H4 (cell line): ENCODE data around the gene AMMECR1. TPM values are rescaled to one million over a fixed set of nuclear protein-coding genes. Genes with fewer than 3 reads are reported as not detected.

ENCODE experiments used
- DNase-seq: peaks from one replicate; pipeline ENCODE4 v3.0.0-alpha.2; 2015; ENCODE audit warnings: low spot score
- total RNA-seq: library from RNA; depleted of rRNA; stranded (reverse); fragments of >200 nt; shearing (Covaris generic); gene quantifications from 2 replicates; pipeline ENCODE4 v1.2.3, GENCODE V29; 2014

The AMMECR1 gene
- total RNA-seq, 1 experiment from 2014 or later, result 24.3 TPM

DNA sequence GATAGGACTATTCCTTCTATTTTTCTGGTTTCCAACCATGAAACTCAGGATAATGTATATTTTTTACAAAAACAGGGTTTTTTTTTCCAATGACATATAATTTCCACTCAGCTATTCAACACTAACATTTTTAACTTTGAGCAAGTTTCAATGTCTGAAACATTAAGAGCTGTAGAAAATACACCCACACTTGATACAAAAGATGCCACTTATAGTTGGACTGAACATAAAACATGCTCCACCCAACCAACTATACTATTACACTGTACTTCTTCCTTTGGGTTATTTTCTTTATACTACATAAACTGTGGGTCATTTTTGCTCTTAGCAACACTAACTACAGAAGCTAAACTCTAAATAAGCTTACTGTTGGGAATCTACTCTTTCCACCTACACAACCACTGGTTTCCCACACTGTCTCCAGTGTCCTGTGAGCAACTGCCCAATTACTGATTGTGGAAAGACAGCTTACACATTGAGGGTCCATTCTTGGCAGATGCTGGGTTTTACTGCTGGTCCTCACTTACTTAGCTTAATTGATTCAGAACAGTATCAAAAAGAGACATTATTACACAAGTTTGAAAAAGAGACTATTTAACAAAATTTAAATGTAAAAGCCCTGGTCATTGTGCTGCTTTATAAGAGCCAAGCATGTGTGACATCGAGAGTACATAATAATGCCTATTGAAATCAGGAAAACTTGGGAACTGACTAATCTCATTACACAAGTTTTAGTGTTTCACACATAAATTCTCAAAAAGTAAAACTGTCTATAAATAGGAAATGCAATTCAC lies 6.3 kb downstream of the AMMECR1 start:
- no peak for DNase-seq

- no peak for DNase-seq
Measured at GRCh38 chrX:110310896-110311295, 7.0 kb downstream of the AMMECR1 start.

DNA sequence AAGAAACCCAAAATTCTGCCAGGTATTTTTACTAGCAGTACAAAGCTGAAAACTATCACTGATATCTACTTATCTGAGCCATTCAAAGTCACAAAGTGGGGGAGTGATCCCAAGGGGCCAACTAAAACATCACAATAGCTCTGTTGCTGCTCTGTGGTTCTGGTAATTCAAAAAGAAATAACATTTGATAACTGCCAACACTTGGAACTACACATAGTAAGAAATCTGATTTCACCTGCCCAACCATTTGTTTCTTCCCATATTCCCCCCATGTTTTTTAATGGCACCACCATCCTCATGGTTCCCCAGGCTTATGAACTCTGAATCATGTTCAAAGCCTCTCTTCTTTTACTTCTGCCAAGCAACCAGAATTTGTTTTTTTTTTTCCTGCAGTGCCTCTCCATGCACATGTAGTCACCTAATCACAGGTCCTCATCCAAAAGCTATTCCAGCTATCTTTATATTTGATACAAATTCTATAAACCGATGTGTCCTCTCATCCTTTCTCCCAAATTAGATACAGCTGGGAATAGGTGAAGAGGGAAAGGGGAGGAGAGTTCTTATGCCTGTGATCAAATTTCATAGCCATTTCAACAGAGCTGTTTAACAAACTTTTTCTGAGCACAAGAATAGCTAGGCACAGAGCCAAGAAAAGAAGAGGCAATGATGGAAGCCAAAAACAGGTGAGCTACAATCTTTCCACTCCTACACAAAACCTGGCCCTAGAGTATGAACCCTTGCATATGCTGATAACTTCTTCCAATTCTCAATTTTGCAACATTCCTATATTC lies 7.7 kb downstream of the AMMECR1 start:
- DNase-seq, result no peak

DNA sequence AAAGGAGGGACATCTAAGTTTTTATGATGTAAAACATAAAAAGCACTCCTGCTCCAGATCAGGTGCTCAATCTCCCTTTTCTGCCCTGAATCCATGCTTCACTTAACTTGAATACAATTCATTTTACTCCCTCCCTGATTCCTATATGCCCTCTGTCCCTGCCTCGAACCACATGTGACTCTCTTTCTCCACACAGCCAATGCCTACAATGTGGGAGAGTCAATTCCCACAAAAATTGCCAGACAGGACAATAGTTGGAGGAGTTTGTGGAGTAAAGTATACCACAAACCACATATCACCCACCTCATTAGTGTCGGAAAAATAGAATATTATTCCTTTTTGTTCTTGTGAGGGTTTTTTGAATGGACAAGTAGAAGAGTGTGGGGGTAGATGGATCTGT lies 9.7 kb downstream of the AMMECR1 start:
- no peak for DNase-seq

GRCh38 chrX:110304884-110305283 lies 13.0 kb downstream of the AMMECR1 start:
- DNase-seq, result no peak

GRCh38 chrX:110304371-110304770 lies 13.5 kb downstream of the AMMECR1 start:
- no peak for DNase-seq

GRCh38 chrX:110302975-110303374 lies 14.9 kb downstream of the AMMECR1 start:
- no peak for DNase-seq

- DNase-seq, result no peak
Measured at GRCh38 chrX:110301194-110301593, 16.7 kb downstream of the AMMECR1 start.

DNA sequence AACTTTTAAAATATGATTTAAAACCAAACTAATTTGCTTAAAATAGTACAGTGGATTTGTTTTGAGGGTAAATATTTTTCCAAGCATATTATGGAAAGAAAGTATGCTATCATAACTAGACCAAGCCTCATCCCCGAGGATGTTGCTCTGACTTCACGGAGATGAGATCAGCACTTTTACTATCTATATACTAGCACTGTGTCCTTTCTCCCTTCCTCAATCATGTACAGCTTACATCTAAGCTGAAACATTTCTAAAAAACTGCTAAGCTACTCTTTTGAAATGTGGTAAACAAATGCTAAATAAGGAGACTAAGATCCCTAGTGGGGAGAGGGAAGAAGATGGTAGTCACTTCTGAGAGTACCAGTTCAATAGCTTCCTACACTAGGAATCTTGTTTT lies 23.8 kb downstream of the AMMECR1 start:
- no peak for DNase-seq

- no peak for DNase-seq
Measured at GRCh38 chrX:110293658-110294057, 24.2 kb downstream of the AMMECR1 start.

DNA sequence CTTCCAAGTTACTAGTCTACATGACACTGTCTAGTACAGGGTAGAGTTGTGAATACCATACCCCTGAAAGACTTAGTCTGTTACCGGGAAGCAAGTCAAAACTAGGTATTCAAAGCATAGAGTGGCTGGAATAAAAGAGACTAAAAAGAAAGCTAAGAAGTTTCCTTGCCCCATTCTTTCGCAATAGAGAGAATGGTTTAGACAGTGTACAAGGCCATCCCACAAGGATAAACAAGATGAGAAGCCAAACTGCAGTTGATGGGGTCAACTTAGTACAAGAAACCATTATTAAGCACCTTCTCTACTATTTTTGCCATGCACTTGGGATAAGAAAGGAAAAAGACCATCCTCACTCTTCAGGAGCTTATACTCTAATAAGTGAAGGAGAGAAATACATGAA lies 30.3 kb downstream of the AMMECR1 start:
- peak; percentile 6 for DNase-seq

DNA sequence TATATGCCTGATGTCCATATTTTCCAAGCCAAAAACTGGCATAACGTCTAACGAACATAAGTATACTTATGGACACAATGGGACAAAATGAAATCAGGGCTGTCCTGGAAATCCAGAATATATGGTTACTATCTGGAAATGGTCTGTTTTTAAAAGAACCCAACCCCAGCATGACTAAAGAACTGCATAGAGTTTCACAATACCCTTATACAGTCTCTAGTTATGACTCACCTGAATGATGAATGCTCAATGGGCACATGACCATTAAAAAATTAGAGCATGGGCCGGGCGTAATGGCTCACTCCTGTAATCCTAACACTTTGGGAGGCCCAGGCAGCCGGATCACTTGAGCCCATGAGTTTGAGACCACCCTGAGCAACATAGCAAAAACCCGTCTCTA lies 31.8 kb downstream of the AMMECR1 start:
- peak; percentile 73 for DNase-seq

DNA sequence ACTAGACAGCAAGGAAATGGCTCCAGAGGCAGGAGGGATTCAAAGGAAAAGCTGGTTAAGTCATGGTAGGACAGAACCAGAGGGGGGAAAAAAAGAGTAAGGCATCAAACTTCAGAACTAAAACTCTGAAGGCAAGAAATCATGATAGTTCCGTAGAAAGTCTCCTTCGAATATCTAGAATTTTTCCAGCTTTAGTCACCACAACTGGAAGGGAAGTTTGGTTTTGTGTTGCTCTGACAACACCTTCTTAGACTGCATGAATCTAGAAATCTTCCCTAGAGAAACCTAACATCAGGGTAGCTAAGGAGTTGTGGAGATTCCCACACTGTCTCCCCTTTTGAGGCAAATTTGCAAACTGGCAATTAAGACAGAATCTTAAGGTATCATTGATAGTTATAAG lies 33.7 kb downstream of the AMMECR1 start:
- DNase-seq, result peak; percentile 17

DNA sequence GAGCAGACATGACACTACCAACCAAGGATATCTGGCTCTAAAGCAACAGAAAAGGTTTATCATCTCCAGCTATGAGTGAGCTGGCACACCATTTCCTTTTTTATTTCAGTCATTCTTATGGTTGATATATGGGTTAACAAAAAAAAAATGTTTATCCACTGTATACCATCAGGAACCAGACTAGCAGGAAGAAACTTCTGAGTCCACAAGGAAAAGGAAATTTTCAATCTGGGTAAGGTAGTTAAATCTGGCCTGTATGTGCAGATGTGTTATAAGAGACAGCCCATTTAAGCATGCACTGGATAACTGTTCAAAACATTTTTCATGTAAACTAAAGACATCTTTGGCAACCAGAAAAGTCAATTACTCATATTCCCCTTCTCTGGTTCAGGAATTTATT lies 35.0 kb downstream of the AMMECR1 start:
- DNase-seq, result no peak

DNA sequence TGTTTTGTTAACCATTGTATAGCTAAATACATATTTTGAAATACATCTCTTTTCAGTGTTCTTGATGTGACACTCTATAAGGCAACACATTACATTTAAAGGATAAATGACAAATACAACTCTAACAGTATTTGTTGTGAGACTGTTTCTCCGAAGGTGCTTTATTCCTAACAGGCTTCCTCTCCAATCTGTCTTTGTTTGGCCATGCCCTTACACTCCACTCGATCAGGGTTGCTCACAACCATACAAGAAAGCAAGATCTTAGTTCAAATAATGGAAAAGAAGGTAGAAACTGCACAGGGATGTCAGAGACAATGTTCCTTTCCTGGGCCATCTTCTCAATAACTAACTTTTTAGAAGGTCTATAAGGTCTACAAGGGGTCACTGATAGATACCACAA lies 36.5 kb downstream of the AMMECR1 start:
- DNase-seq, result no peak

DNA sequence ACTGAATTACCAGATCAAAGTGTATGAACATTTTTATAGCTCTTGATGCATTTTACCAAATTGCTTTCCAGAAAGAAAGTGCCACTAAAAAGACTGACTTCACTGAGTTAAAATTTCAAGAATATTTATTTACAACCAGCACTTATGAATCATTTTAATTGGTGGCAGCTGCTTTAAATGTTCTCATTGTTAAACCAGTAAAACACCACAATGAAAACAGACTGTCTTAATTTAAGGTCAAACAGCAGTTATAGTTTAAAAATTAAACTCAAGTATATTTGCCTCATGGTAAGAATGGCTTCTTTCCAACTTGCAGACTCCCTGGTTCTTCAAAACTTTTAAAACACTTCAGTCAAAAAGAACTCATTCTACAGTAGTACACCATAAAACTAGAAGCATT lies 36.9 kb downstream of the AMMECR1 start:
- peak; percentile 6 for DNase-seq

GRCh38 chrX:110277609-110278008 lies 40.3 kb downstream of the AMMECR1 start:
- DNase-seq, result no peak

GRCh38 chrX:110276778-110277177 lies 41.1 kb downstream of the AMMECR1 start:
- no peak for DNase-seq

- no peak for DNase-seq
Measured at GRCh38 chrX:110268886-110269285, 49.0 kb downstream of the AMMECR1 start.

- DNase-seq, result no peak
Measured at GRCh38 chrX:110268395-110268794, 49.5 kb downstream of the AMMECR1 start.

GRCh38 chrX:110267874-110268273 lies 50.0 kb downstream of the AMMECR1 start:
- DNase-seq, result no peak

DNA sequence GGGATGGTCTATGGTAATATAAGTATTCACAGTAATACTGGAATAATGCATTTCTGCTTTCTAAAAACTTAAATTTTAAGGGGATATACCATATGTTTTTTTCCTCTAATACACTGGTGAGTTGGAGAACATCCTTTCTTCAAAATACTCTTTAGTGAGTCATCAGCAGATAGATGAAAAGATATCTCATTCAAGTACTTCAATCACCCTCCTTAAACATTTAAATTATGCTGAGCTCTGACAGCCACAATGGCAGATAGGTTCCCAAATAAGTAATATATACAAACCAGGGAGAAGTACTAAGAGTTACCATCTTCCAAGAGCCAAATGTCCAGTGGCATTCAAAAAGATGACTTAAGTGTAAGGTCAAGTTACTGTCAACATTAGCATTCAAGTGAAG lies 52.2 kb downstream of the AMMECR1 start:
- DNase-seq, result no peak

GRCh38 chrX:110259117-110259516 lies 58.8 kb downstream of the AMMECR1 start:
- no peak for DNase-seq
